ENCODE measurements around the gene ADAD2. TPM values are rescaled to one million over a fixed set of nuclear protein-coding genes. Genes with fewer than 3 reads are reported as not detected.
A peak's percentile ranks its signal among the peaks of the same experiment; 100 is the strongest.

ADAD2 gene
- total RNA-seq, 1 donor from 2014 or later = not detected

DNA sequence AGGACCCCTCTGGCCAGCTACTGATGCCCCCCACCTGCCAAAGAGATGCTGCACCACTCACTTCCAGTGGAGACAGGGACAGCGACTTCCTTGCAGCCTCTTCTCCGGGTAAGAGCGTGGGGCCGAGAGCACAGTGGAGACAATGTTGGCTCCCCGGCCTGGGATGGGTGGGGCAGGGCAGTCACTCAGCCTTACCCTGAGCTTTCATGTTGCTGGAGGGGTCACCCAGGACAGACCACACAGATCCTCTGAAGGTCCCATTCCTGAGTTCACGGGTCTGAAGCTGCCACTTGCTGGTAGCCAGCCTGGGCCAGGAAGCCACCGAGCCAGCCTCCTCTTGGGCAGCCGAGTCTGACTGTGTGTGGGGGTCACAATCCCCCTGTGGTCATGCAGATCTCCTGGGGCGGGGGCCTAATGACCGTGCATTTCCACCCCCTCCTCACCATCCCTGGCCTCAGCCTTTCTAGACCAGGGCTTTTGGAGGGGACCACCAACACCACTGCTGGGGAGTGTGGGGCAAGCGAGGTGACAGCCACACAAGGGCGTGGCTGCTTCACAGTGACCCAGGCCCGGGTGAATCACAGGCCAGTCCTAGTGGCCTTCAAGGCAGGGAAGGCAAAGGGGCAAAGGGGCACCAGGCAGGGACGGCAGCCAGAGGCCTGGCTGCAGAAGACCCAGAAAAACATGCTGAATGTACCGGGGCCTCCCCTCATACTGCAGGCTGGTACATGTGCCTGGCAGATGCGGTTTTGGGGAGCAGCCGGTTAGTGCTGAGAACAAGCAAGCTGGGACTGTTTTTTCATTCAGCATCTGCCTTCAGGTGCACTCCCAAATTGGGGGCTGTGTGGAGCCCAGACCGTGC, 14.5 kb upstream of the ADAD2 start:
- no peak for DNase-seq (ENCODE audit: low read depth, low spot score)

DNA sequence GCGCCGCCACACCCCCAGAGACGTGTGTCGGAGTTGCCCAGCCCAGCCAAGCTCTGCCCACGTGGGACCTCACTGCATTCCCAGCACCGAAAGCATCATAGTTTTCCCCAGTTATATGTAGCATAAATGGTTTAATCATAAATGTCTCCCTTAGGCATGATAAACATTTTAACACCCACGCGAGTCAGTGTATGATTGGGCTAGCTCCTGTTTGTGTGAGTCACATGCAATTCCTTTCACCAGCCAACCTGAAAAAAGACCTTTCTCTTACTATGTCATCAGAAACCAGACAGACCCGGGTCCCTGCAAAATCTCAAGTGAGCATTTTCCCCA, 13.2 kb upstream of the ADAD2 start:
- DNase-seq (ENCODE audit: low read depth, low spot score) = no peak

DNA sequence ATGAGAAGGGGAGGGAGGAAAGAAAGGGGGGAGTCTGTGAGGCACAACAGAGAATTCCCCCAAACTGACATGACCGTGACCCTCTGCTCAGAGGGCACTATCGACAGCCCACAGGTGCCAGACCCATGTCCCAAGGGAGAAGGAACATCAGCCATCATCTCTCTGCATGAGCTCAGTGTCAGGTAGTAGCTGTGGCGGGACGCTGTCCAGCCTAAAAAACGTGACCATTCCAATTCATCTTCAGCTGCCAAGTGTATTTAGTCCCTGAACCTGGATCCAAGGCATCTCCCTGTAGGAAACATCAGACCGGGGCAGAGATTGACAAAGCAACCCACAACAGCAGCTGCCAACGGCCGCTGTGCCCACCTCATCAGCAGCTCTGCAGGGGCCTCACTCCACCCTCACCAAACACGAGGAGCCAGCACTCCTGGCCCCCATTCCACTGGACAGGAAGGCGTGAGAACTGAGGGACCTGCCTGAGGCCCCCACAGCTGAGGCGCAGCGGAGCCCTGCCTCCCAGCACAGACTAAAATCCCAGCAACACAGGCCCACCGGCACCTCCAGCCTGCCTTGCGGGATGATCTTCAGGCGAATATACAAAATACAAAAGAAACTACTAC, 12.7 kb upstream of the ADAD2 start:
- DNase-seq (ENCODE audit: low read depth, low spot score) = no peak

DNA sequence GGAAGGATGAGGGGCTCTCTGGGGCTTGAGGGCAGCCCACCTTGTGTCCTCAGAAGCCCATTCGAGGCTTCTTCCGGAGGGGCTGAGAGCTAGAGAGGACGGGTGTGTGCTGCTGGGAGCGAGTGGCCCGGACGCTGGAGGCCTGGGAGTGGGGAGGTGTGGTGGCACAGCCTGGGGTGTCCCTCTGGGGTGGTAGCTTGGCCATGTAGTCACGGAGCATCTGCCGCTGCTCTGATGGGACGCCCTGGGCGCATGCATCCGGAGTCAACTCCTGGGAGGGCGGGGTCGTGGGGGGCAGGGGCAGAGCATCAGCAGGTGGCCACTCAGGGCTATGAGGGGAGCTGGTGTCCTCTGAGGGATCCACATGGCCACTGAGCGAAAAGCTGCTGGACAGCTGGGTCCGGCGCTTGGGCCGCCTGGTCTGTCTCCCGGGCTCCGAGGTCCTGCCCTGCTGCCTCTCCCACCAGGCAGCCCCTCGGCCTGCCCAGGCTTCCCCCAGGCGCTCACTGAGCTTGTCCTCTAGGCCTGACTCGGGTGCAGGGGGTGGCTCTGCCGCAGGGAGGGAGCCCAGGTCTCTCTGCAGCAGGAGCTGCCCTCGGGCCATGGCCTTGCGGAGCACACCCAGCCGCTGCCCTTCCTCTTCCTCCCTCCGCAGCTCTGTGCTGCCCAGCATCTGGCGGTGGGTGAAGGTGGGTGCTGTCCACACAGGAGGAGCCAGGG, 11.9 kb upstream of the ADAD2 start:
- DNase-seq (ENCODE audit: low read depth, low spot score) = no peak

DNA sequence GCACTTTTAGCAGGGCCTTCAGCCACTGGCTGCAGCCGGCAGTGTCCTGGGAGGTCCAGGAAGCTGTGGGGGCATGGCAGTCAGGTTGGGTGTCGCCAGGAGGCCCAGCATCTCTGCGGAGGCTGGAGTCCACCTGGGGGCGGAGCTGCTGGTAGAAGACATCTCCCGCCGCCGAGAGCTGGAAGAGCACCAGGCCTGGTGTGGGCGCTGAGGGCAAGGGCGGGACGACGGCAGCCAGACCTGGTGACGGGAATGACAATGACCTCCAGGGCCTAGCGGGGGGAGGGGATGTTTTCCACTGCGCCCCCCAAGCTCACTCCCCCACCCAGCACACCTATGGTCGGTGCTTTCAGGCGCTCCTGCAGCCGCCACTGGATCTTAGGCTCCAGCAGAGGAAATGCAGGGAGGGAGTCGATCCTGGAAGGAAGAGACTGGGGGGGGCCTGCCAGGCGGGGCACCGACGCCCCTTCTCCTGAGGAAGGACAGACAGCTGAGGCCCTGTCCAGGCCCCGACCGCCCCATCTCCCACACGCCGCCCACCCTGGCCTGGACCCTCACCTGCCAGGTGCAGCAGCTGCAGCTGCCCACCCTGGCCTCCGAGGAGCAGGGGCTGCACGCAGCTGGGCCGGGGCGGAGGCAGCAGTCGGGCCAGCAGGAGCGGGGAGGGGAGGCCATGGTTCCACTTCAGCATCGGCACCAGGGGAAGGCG, 11.2 kb upstream of the ADAD2 start:
- DNase-seq (ENCODE audit: low read depth, low spot score) = no peak

DNA sequence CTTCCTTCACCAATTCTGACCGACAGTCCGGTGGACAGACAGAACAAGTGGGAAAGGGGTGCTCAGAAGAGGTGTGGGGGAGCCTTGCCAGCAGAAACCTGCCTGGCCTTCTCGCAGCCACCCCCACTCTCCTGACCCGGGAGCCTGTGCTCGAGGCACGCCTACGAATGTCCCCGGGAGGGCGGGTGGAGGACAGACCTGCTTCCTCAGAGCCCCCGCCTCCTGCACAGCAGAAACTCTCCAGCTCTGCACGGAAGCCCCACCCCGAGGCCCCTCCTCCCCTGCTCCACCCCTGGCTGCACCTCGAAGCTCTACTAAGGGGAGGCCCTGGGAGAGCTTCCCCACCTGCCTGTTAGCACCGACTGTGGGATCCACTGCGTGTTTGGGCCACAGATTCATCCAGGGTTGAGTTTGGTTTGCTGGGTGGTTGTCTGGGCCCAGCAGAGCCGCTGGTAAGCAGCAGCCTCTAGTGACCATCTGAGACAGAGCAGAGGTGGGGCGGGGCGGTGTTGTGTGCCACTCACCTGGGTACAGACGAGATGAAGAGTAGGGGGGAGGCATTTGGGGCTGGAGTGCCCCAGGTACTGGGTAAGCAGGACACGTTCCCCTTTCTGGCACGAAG, 10.3 kb upstream of the ADAD2 start:
- no peak for DNase-seq (ENCODE audit: low read depth, low spot score)

DNA sequence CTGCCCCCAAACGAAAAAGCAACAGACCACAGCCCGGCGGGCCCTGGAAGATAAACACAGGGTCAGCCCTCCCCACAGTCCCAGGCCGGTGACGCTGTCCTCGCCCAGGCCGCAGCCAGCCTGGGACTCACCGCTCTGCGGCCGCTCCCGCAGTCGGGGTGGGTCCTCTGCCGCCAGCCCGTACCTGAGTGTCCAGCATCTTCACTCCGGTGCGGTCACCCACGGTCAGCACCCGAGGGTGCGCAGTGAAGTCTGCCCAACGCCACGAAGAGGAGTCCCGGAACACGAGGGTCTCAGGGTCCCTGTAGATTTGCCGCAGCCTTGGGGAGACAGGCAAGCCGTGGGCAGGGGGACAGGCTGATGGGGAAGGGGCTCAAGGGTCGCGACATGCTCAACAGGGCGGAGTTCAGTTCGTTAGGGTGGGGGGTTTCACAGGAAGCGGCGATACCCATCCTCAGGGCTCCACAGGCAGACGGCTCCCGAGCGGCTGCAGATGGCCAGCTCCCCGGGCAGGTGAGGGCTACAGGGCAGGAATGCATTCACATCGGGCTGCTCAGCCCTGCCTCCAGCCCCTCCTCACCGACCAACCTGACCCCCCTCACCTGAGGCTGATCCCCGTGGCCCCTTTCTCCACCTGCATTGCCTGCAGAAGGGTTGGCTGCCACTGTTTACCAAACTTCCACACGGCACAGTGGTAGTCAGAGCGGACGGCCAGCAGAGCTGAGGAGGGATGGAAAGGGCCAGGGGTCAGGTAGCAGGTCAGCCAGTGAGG, 9.6 kb upstream of the ADAD2 start:
- no peak for DNase-seq (ENCODE audit: low read depth, low spot score)

DNA sequence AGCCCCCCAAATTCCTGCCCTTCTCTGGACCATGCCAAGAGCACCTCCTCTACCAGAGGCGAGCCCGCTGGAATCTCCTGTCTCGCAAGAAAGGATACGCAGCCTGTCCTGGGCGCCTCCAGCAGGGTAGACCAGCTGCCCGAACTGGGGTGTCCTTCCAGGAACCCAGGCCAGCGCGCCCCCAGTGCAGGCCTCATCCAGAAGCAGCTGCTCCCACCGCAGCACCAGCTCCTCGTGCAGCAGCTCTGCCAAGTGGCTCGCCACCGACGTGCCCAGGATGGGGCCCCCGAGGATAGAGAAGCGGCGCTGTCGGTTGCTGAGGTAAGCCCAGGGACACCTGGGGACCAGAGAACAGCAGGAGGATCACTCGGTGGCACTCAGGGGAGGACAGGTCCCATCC, 8.9 kb upstream of the ADAD2 start:
- no peak for DNase-seq (ENCODE audit: low read depth, low spot score)

DNA sequence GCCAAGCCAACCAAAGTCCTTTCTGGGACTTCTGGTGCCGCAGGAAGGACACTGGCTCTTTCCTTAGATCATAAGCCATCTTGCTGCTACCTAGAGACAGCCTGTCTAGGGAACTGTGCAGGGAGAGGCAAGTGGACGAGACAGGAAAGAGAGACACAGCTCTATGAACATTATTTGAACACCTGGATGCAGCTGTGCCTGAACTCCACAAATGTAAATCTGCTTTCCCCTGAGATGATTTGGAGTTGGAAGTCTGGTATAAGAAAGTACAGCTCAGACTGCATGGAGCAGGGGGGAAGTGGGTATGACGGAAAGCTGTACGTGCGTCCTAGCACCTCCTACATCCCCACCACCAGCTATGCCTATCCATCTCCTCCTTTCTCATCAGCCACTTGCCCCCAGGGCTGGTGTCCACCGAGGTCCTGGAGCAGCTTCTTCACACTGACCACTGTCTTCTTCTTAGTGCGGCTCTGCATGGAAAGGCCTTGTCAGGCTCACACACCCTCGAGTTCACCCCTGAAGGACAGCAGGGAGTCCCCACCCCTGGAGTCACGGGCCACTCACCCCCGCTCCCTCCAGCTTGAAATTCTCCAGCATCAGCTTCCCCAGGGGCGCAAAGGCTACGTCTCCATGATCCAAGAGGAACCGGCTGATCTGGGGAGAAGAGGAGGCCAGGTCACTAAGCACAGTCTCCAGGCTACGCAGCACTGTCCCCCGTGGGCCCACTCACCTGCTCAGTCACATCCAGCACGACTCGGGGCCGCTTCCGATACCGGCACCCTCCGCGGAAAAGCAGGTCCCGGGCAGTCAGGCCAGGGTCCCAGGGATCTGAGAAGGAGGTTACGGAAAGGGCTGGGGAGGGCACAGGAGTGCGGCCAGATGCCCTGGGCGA, 8.0 kb upstream of the ADAD2 start:
- DNase-seq (ENCODE audit: low read depth, low spot score) = no peak

DNA sequence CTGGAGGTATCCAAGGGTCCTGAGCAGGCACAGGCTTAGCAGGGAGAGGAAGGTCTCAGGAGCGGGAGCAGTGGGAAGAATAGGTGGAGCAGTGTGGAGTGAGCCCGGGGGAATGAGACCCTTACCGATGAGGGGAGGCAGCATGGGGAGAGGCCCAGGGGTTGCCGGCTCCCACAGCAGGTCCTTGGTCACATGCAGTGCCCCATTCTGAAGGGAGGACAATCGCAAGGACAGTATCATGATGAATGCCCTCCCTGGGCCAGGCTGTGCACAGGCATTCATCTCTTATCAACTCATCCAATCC, 7.4 kb upstream of the ADAD2 start:
- DNase-seq (ENCODE audit: low read depth, low spot score) = no peak

DNA sequence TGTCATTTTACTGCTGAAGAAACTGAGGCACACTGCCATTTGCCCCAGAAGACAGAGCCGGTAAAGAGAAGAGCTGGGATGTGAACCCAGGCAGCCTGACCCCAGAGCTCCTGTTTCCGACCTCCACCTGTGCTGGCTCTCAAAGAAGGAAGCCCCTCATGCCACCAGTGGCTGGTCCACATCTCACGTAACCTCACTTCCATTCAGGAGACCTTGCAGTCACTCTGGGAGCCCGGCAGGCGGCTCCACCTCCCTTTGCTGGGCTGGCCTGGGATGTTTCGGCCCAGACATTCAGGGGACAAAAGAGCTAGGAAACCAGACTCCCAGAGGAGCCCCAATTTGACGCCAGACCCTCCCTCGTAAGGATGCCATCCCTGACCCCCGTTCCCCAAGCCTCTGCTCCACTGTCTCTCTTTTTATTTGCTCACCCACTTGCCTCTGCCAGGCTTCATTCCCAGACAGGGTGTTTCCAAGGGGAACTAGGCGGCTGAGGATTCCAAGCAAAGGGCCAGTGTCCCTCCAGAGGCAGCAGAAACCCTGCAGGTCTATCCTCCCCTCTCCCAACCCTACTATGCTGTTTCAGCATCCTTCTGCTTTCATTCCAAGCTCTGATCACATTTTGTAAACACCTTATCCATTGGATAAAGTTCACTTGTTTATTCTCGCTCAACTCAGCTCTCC, 6.9 kb upstream of the ADAD2 start:
- no peak for DNase-seq (ENCODE audit: low read depth, low spot score)

DNA sequence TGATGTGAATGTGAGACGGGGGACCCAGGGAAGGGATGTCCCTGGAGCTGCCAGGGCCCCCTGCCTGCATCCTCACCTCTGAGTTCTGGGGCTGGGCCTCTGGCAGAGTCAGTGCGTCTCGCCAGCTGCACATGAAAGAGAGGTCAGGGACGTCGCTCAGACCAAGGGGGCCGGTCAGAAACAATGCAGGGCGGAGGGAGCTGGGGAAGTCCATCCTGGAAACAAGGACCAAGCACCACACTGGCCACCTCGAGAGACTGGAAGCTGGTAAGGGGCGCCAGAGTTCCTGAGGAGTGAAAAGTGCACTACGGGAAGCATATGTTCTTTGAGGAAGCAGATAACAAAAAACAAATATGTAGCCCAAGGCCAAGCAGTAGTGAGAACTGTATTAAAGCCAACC, 6.2 kb upstream of the ADAD2 start:
- peak; percentile 86 for DNase-seq (ENCODE audit: low read depth, low spot score)

DNA sequence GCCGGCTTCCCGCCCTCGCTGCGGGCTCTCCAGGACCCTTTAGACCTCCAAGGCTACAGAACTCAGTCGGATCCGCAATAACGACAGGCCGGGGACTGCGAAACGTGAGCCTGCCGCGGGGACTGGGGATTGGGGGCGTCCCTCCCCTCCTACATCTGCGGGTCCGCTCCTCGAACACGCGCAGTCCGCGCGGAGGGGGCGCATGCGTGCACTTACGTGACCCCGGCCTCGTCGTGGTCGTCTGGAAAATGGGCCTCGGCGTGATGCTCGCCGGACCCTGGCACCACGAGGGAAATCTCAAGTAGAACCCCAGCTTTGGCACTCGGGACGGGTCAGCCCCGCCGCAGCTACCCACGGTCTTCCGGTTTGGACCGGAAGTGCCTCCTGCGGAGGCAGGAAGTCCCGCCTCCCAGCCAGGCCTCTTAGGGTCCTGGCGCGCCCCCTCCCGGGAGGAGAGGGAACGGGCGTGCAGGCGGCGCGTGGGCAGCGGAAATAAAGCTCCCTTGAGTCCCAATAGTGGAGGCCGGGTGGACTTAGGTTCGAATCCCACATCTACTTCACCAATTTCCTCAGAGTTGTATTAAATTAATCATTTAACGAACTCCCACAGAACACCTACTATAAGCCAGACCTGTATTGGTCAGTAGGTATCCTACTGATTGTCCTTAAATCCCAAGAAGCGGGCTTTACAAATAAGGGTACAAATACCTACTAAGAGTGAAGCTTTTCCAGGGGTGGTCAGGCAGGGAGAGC, 4.1 kb upstream of the ADAD2 start, which contains the start of gene TAF1C:
Gene TAF1C (minus strand): TSS at position 373 of the 753 bp plus-strand sequence. CDS start 2,069 bp downstream, outside the sequence.
- peak; percentile 78 for DNase-seq (ENCODE audit: low read depth, low spot score)

DNA sequence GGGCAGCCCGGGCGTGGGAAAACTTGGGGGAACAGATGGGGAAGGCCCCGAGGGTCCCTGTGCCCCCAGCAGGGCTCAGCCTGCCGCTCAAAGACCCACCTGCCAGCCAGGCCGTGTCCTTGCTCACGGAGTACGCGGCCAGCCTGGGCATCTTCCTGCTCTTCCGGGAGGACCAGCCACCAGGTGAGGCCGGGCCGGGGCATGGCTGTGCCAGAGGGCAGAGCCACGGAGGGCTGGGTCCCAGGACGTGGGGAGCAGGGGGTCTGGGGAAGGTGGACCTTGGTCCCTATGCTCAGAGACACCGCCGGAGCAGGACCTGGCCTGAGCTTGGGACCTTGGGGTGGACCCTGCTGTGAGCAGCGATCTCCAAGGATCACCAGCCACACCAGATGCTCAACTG, 509 bp downstream of the ADAD2 start:
- no peak for DNase-seq (ENCODE audit: low read depth, low spot score)

DNA sequence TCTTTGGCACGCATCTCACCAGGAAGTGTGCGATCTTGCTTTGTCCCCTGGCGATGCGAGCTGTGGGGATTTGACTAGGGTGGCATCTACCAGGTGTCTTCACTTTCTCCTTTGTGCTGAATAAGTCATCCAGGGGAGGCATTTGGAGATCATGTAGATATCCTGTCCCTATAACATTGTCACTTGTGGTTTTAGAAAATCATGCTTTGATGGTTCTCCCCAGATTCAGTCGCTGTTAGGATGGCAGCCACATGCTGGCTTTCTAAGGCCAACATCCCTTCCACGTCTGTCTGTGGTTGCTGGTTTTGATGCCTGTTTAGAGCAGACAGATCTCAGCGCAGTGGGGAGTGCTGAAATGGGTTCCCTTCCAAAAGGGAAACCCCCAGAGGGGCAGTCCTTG, 2.5 kb downstream of the ADAD2 start:
- no peak for DNase-seq (ENCODE audit: low read depth, low spot score)

DNA sequence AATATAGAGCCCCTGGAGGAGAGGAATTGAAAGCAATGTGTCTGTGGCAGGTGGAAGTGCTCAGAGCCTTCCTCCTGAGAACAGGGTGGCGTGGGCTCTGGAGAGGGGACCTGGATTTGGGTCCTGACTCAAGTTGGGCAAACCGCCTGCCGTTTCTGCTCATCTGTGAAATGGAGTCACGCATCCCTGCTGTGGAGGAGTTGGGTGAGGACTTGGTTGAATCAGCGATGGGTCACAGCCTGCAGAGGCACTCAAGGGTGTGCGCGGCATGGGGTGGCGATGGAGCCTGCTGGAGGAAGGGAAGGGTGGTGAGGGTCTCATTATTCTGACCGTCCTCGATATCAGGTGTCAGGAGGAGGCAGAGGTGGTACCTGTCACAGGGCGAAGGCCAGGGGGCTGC, 3.1 kb downstream of the ADAD2 start:
- DNase-seq (ENCODE audit: low read depth, low spot score) = no peak

DNA sequence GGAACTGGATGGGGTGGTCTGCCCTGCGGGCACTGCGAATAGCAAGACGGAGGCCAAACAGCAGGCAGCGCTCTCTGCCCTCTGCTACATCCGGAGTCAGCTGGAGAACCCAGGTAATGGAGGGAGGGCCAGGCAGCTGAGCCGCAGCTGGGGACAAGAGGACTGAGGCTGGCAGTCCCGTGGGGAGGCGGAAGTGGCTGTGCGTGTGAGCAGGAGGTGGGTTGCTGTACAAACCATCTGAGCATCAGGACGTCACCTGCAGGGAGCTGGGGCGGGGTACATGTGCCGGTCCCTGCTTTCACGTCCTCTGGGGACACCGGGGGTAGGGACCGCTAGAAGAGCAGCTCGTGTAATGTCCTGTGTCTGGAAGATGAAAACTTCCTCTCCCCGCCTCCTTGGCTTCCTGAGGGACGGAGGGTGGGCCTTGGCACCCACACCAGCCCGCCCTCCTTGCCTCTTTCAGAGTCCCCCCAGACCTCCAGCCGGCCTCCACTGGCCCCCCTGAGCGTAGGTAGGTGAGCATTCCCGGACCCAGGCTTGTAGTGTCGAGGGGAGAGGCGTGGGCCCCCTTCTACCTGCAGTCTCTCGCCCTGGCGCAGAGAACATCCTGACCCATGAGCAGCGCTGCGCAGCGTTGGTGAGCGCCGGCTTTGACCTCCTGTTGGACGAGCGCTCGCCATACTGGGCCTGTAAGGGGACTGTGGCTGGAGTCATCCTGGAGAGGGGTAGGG, 3.7 kb downstream of the ADAD2 start:
- no peak for DNase-seq (ENCODE audit: low read depth, low spot score)
